PC-3 (cell line): ENCODE data around the gene CD226. TPM values are rescaled to one million over a fixed set of nuclear protein-coding genes. Genes with fewer than 3 reads are reported as not detected.
"Not testable (repeated sequence)": the region's sequence is repeated elsewhere in the genome, so short reads cannot be mapped to it uniquely, and the experiment has no call there.

Experiments used
- ATAC-seq: fragments of 200-7000 bp; cut with Tn5 transposase; 2 replicates; pipeline ENCODE4 v1.9.1; 2020; ENCODE audit warnings: mild to moderate bottlenecking, moderate library complexity
- BruUV-seq: library from RNA; stranded (reverse); fragments of 400-500 nt; replicated peaks from 2 replicates; lab custom pipeline; 2021; lab: Mats Ljungman, UMichigan
- CTCF ChIA-PET: fragments of 300-600 bp; sonication (Branson Sonifier 250); formaldehyde crosslinking; loops from one replicate; lab custom pipeline; 2022; ENCODE audit warnings: antibody characterized with exemption; lab: Charles Lee
- POLR2A ChIA-PET: fragments of 300-600 bp; sonication (Branson Sonifier 250); formaldehyde crosslinking; loops from one replicate; lab custom pipeline; 2022; ENCODE audit warnings: antibody characterized with exemption; ENCODE audit not compliant: unreplicated experiment; lab: Charles Lee
- DNase-seq: peaks from one replicate; pipeline ENCODE4 v3.0.0-alpha.2; 2015
- H2AFZ ChIP-seq: fragments of 300-600 bp; sonication (generic); 2 replicates; pipeline ENCODE4 v1.6.0; 2016; ENCODE audit warnings: antibody characterized with exemption, low read length
- H3F3A ChIP-seq: fragments of 300-600 bp; sonication (generic); one replicate; pipeline ENCODE4 v1.6.0; 2017; ENCODE audit warnings: antibody characterized with exemption, low read length, control low read depth, mild to moderate bottlenecking; ENCODE audit not compliant: unreplicated experiment
- H3K27ac ChIP-seq: fragments of 300-600 bp; sonication (generic); 2 replicates; pipeline ENCODE4 v1.5.1; 2016; ENCODE audit warnings: mild to moderate bottlenecking, low read length
- H3K27me3 ChIP-seq: fragments of 300-600 bp; sonication (generic); 2 replicates; pipeline ENCODE4 v1.6.1; 2016; ENCODE audit warnings: low read length, mixed read lengths
- H3K36me3 ChIP-seq: fragments of 300-600 bp; sonication (generic); 2 replicates; pipeline ENCODE4 v1.6.1; 2016; ENCODE audit warnings: low read depth, mixed run types, low read length, mixed read lengths
- H3K4me1 ChIP-seq: fragments of 300-600 bp; sonication (generic); 2 replicates; pipeline ENCODE4 v1.5.1; 2016; ENCODE audit warnings: low read length; ENCODE audit not compliant: insufficient read depth
- H3K4me2 ChIP-seq: fragments of 300-600 bp; sonication (generic); 2 replicates; pipeline ENCODE4 v1.6.0; 2016; ENCODE audit warnings: low read length
- H3K4me3 ChIP-seq: fragments of 300-600 bp; sonication (generic); 2 replicates; pipeline ENCODE4 v1.5.1; 2016; ENCODE audit warnings: mild to moderate bottlenecking, low read length, mixed read lengths
- H3K79me2 ChIP-seq: fragments of 300-600 bp; sonication (generic); 2 replicates; pipeline ENCODE4 v1.6.1; 2017; ENCODE audit warnings: low read length, mixed read lengths
- H3K9ac ChIP-seq: fragments of 300-600 bp; sonication (generic); 2 replicates; pipeline ENCODE4 v1.6.0; 2016; ENCODE audit warnings: mild to moderate bottlenecking, low read length
- H3K9me2 ChIP-seq: fragments of 300-600 bp; sonication (generic); replicated peaks from 2 replicates; pipeline ENCODE4 v1.6.1; 2016; ENCODE audit warnings: mixed run types, low read length, mixed read lengths
- H3K9me3 ChIP-seq: fragments of 300-600 bp; sonication (generic); 2 replicates; pipeline ENCODE4 v1.6.1; 2016; ENCODE audit warnings: low read length, mixed read lengths
- H4K20me1 ChIP-seq: fragments of 300-600 bp; sonication (generic); 2 replicates; pipeline ENCODE4 v1.6.1; 2016; ENCODE audit warnings: low read length, mixed read lengths
- CTCF ChIP-seq: fragments of 300-600 bp; sonication (generic); conservative IDR thresholded peaks from 2 replicates; pipeline ENCODE4 v1.5.1; 2017; ENCODE audit warnings: antibody characterized with exemption, low read depth, mild to moderate bottlenecking, low read length
- EZH2 ChIP-seq: fragments of 300-600 bp; sonication (generic); IDR thresholded peaks from one replicate; pipeline ENCODE4 v1.6.1; 2017; ENCODE audit warnings: antibody characterized with exemption, mild to moderate bottlenecking, low read length; ENCODE audit not compliant: unreplicated experiment
- EZH2phosphoT487 ChIP-seq: fragments of 300-600 bp; sonication (generic); IDR thresholded peaks from 2 replicates; pipeline ENCODE4 v1.6.1; 2018; ENCODE audit warnings: mild to moderate bottlenecking, antibody characterized with exemption, low read length, borderline replicate concordance
- intact Hi-C: fragments of 100-400 bp; cut with micrococcal nuclease; formaldehyde crosslinking; loops from 2 replicates; pipeline ENCODE4 v1.9.0; 2023
- total RNA-seq: library from RNA; depleted of rRNA; stranded (reverse); fragments of >200 nt; gene quantifications from 2 replicates; pipeline ENCODE4 v1.2.3, GENCODE V29; 2014

CD226 gene
- total RNA-seq, 1 experiment from 2014 or later: 0.26 TPM

GRCh38 chr18:69880083-69880482, 67.6 kb downstream of the CD226 start:
- H2AFZ ChIP-seq: no peak overlapping the region
- ATAC-seq: no peak
- no peaks in the 10 kb centered on the region for H3K79me2 ChIP-seq
- intact Hi-C loops: no loop called here
- DNase-seq: no peak
- H3F3A ChIP-seq: no peaks in the 10 kb centered on the region
- no peak overlapping the region for H3K4me2 ChIP-seq
- H3K9ac ChIP-seq: no peak overlapping the region
- no peak overlapping the region for H3K4me3 ChIP-seq
- POLR2A ChIA-PET: no interaction called here
- CTCF ChIA-PET: no interaction called here
- no peaks in the 10 kb centered on the region for H3K27me3 ChIP-seq
- H4K20me1 ChIP-seq: no peaks in the 10 kb centered on the region
- H3K9me3 ChIP-seq: no peaks in the 10 kb centered on the region
- H3K27ac ChIP-seq: no peak overlapping the region
- TF ChIP-seq EZH2: no peak
- no peak for TF ChIP-seq EZH2phosphoT487
- no peak for TF ChIP-seq CTCF
- no peaks in the 10 kb centered on the region for H3K36me3 ChIP-seq
- H3K9me2 ChIP-seq: no peaks in the 10 kb centered on the region
- no peaks in the 10 kb centered on the region for H3K4me1 ChIP-seq
- no TSS peak for BruUV-seq

DNA sequence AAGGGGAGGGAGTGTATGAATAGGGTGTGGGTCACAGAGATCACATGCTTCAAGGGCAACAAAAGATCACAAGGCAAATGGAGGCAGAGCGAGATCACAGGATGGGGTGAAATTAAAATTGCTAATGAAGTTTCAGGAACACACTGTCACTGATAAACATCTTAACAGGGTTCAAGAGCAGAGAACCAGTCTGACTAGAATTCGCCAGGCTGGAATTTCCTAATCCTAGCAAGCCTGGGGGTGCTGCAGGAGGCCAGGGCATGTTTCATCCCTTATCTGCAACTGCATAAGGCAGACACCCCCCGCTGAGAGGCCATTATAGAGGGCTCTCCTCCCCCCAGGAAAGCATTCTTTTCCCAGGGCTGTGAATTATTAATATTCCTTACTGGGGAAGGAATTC, 68.6 kb downstream of the CD226 start:
- H3K4me3 ChIP-seq, POLR2A ChIA-PET, H4K20me1 ChIP-seq, BruUV-seq, H3K9ac ChIP-seq, H3F3A ChIP-seq, H3K4me1 ChIP-seq, DNase-seq, H2AFZ ChIP-seq, H3K27ac ChIP-seq, intact Hi-C loops, H3K27me3 ChIP-seq, ATAC-seq, H3K9me3 ChIP-seq, CTCF ChIA-PET, H3K36me3 ChIP-seq, H3K79me2 ChIP-seq, H3K4me2 ChIP-seq, H3K9me2 ChIP-seq: not testable (repeated sequence)

GRCh38 chr18:69878213-69878933, 69.3 kb downstream of the CD226 start:
- ChIA-PET POLR2A (no interaction called here), CTCF (no interaction called here)
- Histone ChIP-seq H3K27ac (no peak overlapping the region), H3K9me2 (no peaks in the 10 kb centered on the region), H4K20me1 (no peaks in the 10 kb centered on the region), H3K4me2 (no peak overlapping the region), H3K9ac (no peak overlapping the region), H3F3A (no peaks in the 10 kb centered on the region), H3K79me2 (no peaks in the 10 kb centered on the region), H3K27me3 (no peaks in the 10 kb centered on the region), H3K4me3 (no peak overlapping the region), H3K9me3 (no peaks in the 10 kb centered on the region), H3K36me3 (no peaks in the 10 kb centered on the region), H3K4me1 (no peaks in the 10 kb centered on the region), H2AFZ (no peak overlapping the region)
- DNase-seq (no peak), ATAC-seq (no peak)
- TF ChIP-seq CTCF: no peak
- TF ChIP-seq EZH2: no peak
- no peak for TF ChIP-seq EZH2phosphoT487
- no TSS peak for BruUV-seq
- intact Hi-C loops: no loop called here
